Activated naive CD4-positive, alpha-beta T cell treated with anti-CD3 and anti-CD28 coated beads, Interleukin-2, amount 50 U/mL, for 24 hours (primary cell): ENCODE measurements around the gene JAZF1.

Source experiments
- H3K27ac Mint-ChIP-seq: one replicate; pipeline ENCODE4 v1.8.0; 2021; ENCODE audit warnings: mild to moderate bottlenecking, mixed read lengths
- H3K27me3 Mint-ChIP-seq: one replicate; pipeline ENCODE4 v1.8.0; 2021; ENCODE audit warnings: mixed read lengths
- H3K36me3 Mint-ChIP-seq: one replicate; pipeline ENCODE4 v1.8.0; 2021; ENCODE audit warnings: mixed read lengths
- H3K4me1 Mint-ChIP-seq: one replicate; pipeline ENCODE4 v1.8.0; 2021; ENCODE audit warnings: mixed read lengths
- H3K4me3 Mint-ChIP-seq: one replicate; pipeline ENCODE4 v1.8.0; 2021; ENCODE audit warnings: mild to moderate bottlenecking, mixed read lengths
- H3K9me3 Mint-ChIP-seq: one replicate; pipeline ENCODE4 v1.8.0; 2021; ENCODE audit warnings: mixed read lengths

Gene JAZF1

GRCh38 chr7:28177836-28178235 is 2.8 kb downstream of the JAZF1 start:
- Mint-ChIP-seq H3K36me3 (peaks cover 4% of the 10 kb centered on the region), H3K27me3 (no peaks in the 10 kb centered on the region), H3K4me1 (peaks cover 51% of the 10 kb centered on the region), H3K9me3 (no peaks in the 10 kb centered on the region), H3K27ac (no peak overlapping the region), H3K4me3 (no peak overlapping the region)

GRCh38 chr7:28176645-28177044 is 4.0 kb downstream of the JAZF1 start:
- Mint-ChIP-seq H3K36me3 (peaks cover 4% of the 10 kb centered on the region), H3K9me3 (no peaks in the 10 kb centered on the region), H3K27me3 (no peaks in the 10 kb centered on the region), H3K4me1 (peaks cover 50% of the 10 kb centered on the region), H3K4me3 (no peak overlapping the region), H3K27ac (peak overlapping the region; percentile 31)

- Mint-ChIP-seq H3K36me3 (peaks cover 4% of the 10 kb centered on the region), H3K27ac (peak overlapping the region; percentile 31), H3K9me3 (no peaks in the 10 kb centered on the region), H3K4me3 (no peak overlapping the region), H3K27me3 (no peaks in the 10 kb centered on the region), H3K4me1 (peaks cover 48% of the 10 kb centered on the region)
Measured at GRCh38 chr7:28176174-28176573, 4.4 kb downstream of the JAZF1 start.

DNA sequence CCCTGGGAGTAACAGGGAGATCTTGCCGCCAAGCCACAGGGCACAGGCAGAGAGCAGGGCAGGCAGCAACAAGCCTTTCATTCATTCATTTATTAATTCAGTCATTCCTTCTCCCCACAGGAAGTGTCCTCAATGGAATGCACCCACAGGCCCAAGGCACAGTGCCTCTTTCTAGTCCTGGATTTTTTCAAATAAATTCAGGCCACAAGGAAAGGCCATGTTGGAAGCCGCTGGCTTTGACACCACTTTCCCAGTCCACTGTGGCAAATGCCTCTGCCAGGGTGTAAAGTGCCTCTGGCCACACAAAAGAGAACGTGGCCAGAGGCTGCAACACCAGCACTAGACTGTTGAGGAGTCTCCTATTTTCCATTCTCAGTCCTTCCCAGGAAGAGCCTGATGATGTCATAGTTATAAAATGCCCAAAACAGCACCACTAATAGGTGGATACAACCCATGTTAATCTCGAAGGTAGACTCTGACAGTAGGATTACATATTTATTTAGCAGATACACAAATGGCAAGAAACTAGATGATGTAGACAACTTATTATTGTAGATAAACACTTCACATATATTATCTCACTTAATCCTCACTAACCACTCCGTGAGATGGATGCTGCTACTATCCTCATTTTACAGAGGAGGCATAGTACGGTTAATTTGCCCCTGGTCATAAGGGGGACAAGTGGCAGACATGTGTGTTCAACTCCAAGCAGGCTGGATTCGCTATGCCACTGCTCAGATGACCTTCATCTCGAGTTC is 5.5 kb downstream of the JAZF1 start:
- H3K36me3 Mint-ChIP-seq = peaks cover 3% of the 10 kb centered on the region
- peak overlapping the region; percentile 71 for H3K27ac Mint-ChIP-seq
- H3K4me1 Mint-ChIP-seq = peaks cover 47% of the 10 kb centered on the region
- H3K27me3 Mint-ChIP-seq = no peaks in the 10 kb centered on the region
- no peak overlapping the region for H3K4me3 Mint-ChIP-seq
- no peaks in the 10 kb centered on the region for H3K9me3 Mint-ChIP-seq

GRCh38 chr7:28174442-28174841 is 6.2 kb downstream of the JAZF1 start:
- Mint-ChIP-seq H3K27me3 (no peaks in the 10 kb centered on the region), H3K36me3 (peaks cover 3% of the 10 kb centered on the region), H3K9me3 (no peaks in the 10 kb centered on the region), H3K4me3 (no peak overlapping the region), H3K4me1 (peaks cover 48% of the 10 kb centered on the region), H3K27ac (peak overlapping the region; percentile 71)

DNA sequence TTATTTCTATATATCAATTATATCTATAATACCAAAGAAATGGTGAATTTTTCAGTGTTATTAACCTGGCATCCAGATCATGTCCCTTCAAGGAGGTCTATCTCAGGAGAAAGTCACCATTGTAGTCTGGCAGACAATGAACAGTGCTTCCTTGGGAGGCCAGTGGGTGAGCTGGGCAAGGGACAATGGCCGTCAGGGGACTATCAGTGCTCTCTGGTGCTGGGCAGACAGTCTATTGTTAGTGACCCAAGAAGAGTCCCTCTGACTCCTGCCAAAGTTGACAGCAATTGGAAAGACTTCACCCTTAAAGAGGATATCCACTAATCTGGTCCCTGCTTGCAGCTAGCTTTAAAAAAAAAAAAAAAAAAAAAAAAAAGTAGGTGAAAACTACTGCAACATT is 7.1 kb downstream of the JAZF1 start:
- H3K27ac Mint-ChIP-seq = no peak overlapping the region
- H3K4me3 Mint-ChIP-seq = no peak overlapping the region
- no peaks in the 10 kb centered on the region for H3K9me3 Mint-ChIP-seq
- peaks cover 7% of the 10 kb centered on the region for H3K36me3 Mint-ChIP-seq
- H3K4me1 Mint-ChIP-seq = peaks cover 52% of the 10 kb centered on the region
- no peaks in the 10 kb centered on the region for H3K27me3 Mint-ChIP-seq

- Mint-ChIP-seq H3K27ac (no peak overlapping the region), H3K9me3 (no peaks in the 10 kb centered on the region), H3K4me1 (peaks cover 52% of the 10 kb centered on the region), H3K27me3 (no peaks in the 10 kb centered on the region), H3K4me3 (no peak overlapping the region), H3K36me3 (peaks cover 10% of the 10 kb centered on the region)
Measured at GRCh38 chr7:28172958-28173357, 7.6 kb downstream of the JAZF1 start.

DNA sequence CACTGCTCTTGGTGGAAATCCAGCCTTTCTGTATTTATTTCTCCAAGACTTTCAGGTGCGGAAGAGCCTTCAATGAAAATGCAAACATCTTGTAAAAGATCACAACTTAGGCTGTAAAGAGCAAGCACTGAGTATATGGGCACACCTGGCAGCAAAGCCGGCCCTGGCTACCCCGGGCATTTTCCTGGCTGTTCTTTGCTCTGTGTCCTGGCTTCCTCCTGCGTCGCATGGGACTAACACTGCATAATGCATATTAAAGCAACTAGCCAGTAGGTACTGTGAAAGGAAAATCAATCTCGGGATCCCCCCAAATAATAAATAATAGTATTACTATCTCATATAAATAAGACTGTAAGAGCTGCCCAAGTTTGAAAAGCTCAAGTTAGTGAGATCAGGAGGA is 9.9 kb downstream of the JAZF1 start:
- Mint-ChIP-seq H3K36me3 (peaks cover 10% of the 10 kb centered on the region), H3K27ac (no peak overlapping the region), H3K9me3 (no peaks in the 10 kb centered on the region), H3K27me3 (no peaks in the 10 kb centered on the region), H3K4me1 (peaks cover 39% of the 10 kb centered on the region), H3K4me3 (no peak overlapping the region)

DNA sequence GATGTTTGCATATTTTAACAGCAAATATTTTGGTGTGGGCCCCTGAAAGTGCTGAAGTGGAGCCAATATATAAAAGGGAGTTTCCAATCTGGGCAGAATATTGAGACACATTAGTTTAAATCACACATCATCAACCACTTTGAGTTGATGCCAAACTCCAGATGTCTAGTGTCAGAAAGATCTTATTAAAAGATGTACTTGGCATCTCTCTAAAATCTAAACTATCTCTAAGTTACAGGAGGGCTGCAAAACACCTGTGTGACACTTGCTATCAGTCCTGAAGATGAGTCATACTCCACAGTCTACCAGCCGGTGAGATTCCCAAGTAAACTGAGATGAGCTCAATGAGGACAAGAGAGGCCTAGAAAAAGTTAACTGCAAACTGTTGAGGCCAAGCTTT is 11.4 kb downstream of the JAZF1 start:
- Mint-ChIP-seq H3K4me3 (no peak overlapping the region), H3K36me3 (peaks cover 12% of the 10 kb centered on the region), H3K9me3 (no peaks in the 10 kb centered on the region), H3K4me1 (peaks cover 38% of the 10 kb centered on the region), H3K27ac (peak overlapping the region; percentile 64), H3K27me3 (no peaks in the 10 kb centered on the region)

GRCh38 chr7:28168393-28169158 is 12.0 kb downstream of the JAZF1 start:
- peaks cover 12% of the 10 kb centered on the region for H3K36me3 Mint-ChIP-seq
- H3K27ac Mint-ChIP-seq = peak overlapping the region; percentile 75
- H3K9me3 Mint-ChIP-seq = no peaks in the 10 kb centered on the region
- H3K27me3 Mint-ChIP-seq = no peaks in the 10 kb centered on the region
- H3K4me1 Mint-ChIP-seq = peaks cover 38% of the 10 kb centered on the region
- H3K4me3 Mint-ChIP-seq = no peak overlapping the region

GRCh38 chr7:28166982-28167715 is 13.4 kb downstream of the JAZF1 start:
- Mint-ChIP-seq H3K9me3 (no peaks in the 10 kb centered on the region), H3K4me1 (peaks cover 38% of the 10 kb centered on the region), H3K27me3 (no peaks in the 10 kb centered on the region), H3K27ac (no peak overlapping the region), H3K4me3 (no peak overlapping the region), H3K36me3 (peaks cover 12% of the 10 kb centered on the region)

GRCh38 chr7:28165961-28166955 is 14.3 kb downstream of the JAZF1 start:
- Mint-ChIP-seq H3K36me3 (peaks cover 12% of the 10 kb centered on the region), H3K9me3 (no peaks in the 10 kb centered on the region), H3K27me3 (no peaks in the 10 kb centered on the region), H3K4me3 (no peak overlapping the region), H3K27ac (peak overlapping the region; percentile 12), H3K4me1 (peaks cover 32% of the 10 kb centered on the region)

DNA sequence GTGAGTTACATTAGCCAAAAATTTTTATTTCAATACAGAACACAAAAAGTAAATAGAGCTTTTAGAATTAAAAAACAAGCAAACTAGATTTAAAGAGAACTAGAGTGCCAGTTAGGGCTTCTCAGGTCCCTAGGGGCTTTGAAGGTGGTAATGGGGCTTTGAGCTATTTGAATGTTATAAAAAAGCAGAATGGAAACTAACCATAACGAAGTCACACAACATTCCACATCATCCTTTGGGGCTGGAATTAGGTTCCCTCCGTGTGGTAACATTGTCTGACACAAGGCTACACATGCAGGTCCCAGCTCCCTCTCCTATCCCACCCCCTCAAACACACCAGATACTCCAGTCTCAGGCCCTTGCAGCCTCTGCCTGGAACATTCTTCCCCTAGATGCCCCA is 15.3 kb downstream of the JAZF1 start:
- Mint-ChIP-seq H3K27ac (peak overlapping the region; percentile 1), H3K4me1 (peaks cover 28% of the 10 kb centered on the region), H3K9me3 (no peaks in the 10 kb centered on the region), H3K4me3 (no peak overlapping the region), H3K36me3 (peaks cover 13% of the 10 kb centered on the region), H3K27me3 (no peaks in the 10 kb centered on the region)

DNA sequence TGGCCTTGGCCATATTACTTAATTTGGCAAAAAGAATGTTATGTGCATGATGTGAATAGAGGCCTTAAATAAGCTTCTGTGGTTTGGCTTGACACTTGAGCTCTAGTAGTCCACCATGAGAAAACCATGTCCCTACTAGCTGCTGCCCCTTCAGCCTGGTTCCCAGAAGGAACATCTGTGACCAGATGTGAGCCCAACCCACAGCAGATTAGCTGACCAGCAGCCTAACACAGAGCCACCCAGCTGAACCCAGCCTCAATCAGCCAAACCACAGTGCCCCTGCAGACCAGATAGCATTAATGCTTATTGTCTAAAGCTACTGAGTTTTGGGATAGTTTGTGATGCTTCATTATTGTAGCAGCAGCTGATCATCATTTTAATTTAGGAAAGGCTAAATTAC is 16.6 kb downstream of the JAZF1 start:
- Mint-ChIP-seq H3K36me3 (peaks cover 15% of the 10 kb centered on the region), H3K4me1 (peaks cover 23% of the 10 kb centered on the region), H3K27me3 (no peaks in the 10 kb centered on the region), H3K9me3 (no peaks in the 10 kb centered on the region), H3K4me3 (no peak overlapping the region), H3K27ac (no peak overlapping the region)

DNA sequence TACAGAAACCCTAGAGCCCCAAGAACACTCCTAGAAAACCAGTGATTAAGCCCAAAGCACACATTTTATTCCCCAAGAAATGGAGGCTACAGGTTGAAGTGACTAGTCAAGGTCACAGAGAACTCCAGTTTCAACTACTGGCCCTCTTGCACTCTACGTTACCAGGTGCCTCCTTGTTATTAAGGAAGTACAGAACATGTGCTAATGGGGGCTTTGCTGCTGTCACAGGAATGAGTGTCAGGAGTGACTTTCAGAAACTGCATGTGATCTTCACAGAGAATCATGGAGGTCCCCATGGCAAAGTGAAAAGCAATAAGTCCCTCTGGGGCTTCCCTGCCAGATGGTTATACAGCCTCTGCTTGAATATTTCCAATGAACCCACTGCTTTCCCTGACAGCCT is 19.3 kb downstream of the JAZF1 start:
- Mint-ChIP-seq H3K27me3 (no peaks in the 10 kb centered on the region), H3K4me3 (no peak overlapping the region), H3K36me3 (peaks cover 15% of the 10 kb centered on the region), H3K27ac (no peak overlapping the region), H3K9me3 (no peaks in the 10 kb centered on the region), H3K4me1 (peaks cover 29% of the 10 kb centered on the region)
